ENCODE data around the gene ACER2. TPM values are rescaled to one million over a fixed set of nuclear protein-coding genes. Genes with fewer than 3 reads are reported as not detected.

The ACER2 gene
- total RNA-seq, 2 donors from 2014 or later = 3.5 to 5.5 TPM

DNA sequence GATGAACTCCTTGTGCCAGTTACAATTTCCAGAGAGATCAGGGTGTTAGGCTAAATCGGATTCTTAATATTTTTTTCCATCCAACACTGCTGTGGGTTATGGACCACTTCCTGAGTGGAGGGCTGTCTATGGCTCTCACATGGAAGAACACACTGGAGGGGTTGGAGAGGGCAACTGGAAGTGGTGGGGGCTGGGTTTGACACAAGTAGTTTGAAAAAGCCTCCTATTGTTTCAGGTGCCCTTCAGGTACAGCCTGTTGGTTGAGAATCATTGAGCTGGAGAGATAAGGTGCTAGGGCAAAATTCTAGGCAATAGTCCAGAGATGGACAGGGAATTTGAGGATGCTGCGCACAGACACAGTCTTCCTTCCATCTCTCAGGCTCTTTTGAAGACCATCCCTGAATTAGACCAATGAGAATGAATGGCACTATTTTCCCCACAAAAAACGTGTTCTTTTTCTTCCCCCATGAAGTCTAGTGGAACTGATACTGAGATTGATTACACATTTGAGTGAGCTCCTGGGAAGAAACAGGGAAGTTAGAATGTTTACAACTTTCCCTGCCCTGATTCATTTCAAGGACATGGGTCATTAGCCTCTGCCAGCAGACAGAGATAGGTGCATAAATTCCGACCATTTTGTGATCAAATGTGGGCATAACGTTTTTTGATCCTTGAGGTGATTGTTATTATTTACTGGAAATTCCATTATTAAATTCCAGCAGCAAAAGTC lies 87.7 kb downstream of the ACER2 start:
- Histone ChIP-seq H3K9me3 (no peaks in the 10 kb centered on the region), H3K27ac (no peak overlapping the region), H3K4me1 (peaks cover 0 to 17% of the 10 kb centered on the region in 2 donors), H3K36me3 (no peaks in the 10 kb centered on the region), H3K27me3 (no peaks in the 10 kb centered on the region), H3K4me3 (no peak overlapping the region)
- TF ChIP-seq, protein P1, sequence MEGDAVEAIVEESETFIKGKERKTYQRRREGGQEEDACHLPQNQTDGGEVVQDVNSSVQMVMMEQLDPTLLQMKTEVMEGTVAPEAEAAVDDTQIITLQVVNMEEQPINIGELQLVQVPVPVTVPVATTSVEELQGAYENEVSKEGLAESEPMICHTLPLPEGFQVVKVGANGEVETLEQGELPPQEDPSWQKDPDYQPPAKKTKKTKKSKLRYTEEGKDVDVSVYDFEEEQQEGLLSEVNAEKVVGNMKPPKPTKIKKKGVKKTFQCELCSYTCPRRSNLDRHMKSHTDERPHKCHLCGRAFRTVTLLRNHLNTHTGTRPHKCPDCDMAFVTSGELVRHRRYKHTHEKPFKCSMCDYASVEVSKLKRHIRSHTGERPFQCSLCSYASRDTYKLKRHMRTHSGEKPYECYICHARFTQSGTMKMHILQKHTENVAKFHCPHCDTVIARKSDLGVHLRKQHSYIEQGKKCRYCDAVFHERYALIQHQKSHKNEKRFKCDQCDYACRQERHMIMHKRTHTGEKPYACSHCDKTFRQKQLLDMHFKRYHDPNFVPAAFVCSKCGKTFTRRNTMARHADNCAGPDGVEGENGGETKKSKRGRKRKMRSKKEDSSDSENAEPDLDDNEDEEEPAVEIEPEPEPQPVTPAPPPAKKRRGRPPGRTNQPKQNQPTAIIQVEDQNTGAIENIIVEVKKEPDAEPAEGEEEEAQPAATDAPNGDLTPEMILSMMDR (IDR thresholded peaks at IDR 0.05) = no peak
- no peak for DNase-seq (ENCODE audit: low spot score)

GRCh38 chr9:19497276-19497675 lies 88.5 kb downstream of the ACER2 start:
- TF ChIP-seq, protein P1 (IDR thresholded peaks at IDR 0.05) = no peak
- DNase-seq (ENCODE audit: low spot score) = no peak
- Histone ChIP-seq H3K4me3 (no peak overlapping the region), H3K27ac (no peak overlapping the region), H3K9me3 (no peaks in the 10 kb centered on the region), H3K27me3 (no peaks in the 10 kb centered on the region), H3K4me1 (peaks cover 0 to 17% of the 10 kb centered on the region in 2 donors), H3K36me3 (no peaks in the 10 kb centered on the region)

DNA sequence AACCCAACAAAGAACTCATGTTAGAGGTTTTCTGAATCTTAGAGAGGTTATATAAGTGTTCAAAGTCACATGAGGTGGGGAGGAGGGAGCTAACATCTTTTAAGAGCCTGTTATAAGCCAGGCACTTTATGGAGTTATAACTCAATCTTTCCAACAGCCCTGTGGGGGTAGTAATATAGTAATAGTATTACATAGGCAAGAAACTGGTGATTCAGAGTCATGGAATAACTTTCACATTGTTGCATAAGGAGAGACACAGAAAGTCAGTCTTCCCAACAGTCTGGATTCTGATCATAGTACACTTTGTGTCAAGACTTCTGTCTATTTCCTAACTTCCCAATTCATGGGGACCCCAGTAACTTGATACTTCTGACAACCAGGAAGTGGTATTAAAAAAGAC lies 89.2 kb downstream of the ACER2 start:
- H3K4me3 ChIP-seq = no peak overlapping the region
- H3K4me1 ChIP-seq = peaks cover 0 to 10% of the 10 kb centered on the region in 2 donors
- DNase-seq (ENCODE audit: low spot score) = no peak
- TF ChIP-seq, protein P1 (IDR thresholded peaks at IDR 0.05) = no peak
- no peaks in the 10 kb centered on the region for H3K9me3 ChIP-seq
- no peak overlapping the region for H3K27ac ChIP-seq
- H3K36me3 ChIP-seq = no peaks in the 10 kb centered on the region
- no peaks in the 10 kb centered on the region for H3K27me3 ChIP-seq

Other genes with a start within 250 kb of the ACER2 start
- 10 to 100 TPM; 53.7 to 55.4 TPM for gene DENND4C, start 178.3 kb upstream of the ACER2 start, total RNA-seq
- 100 to 1,000 TPM; 526 to 885 TPM for gene RPS6, start 28.8 kb upstream of the ACER2 start, total RNA-seq